Activated T-helper 1 cell treated with Interleukin-2 at 50 U/mL for 16 hours (primary cell): ENCODE measurements around the gene SENP5.

Experiments used
- DNase-seq: peaks from one replicate; pipeline ENCODE4 v3.0.0-alpha.2; 2020; ENCODE audit warnings: low read depth

Gene SENP5

GRCh38 chr3:196883361-196883760 lies 15.6 kb downstream of the SENP5 start:
- DNase-seq: no peak

- no peak for DNase-seq
Measured at GRCh38 chr3:196886144-196886543, 18.4 kb downstream of the SENP5 start.

GRCh38 chr3:196889844-196890708 lies 22.4 kb downstream of the SENP5 start:
- DNase-seq: no peak

- no peak for DNase-seq
Measured at GRCh38 chr3:196894557-196895295, 27.0 kb downstream of the SENP5 start.

- no peak for DNase-seq
Measured at GRCh38 chr3:196896229-196896628, 28.5 kb downstream of the SENP5 start.

GRCh38 chr3:196901768-196902167 lies 34.0 kb downstream of the SENP5 start:
- DNase-seq: no peak

- no peak for DNase-seq
Measured at GRCh38 chr3:196902296-196902695, 34.6 kb downstream of the SENP5 start.

GRCh38 chr3:196903740-196904139 lies 36.0 kb downstream of the SENP5 start:
- no peak for DNase-seq

GRCh38 chr3:196914866-196915265 lies 47.1 kb downstream of the SENP5 start:
- no peak for DNase-seq

- DNase-seq: no peak
Measured at GRCh38 chr3:196915375-196915774, 47.7 kb downstream of the SENP5 start.

- no peak for DNase-seq
Measured at GRCh38 chr3:196916221-196916620, 48.5 kb downstream of the SENP5 start.

GRCh38 chr3:196916995-196917394 lies 49.3 kb downstream of the SENP5 start:
- no peak for DNase-seq

- DNase-seq: no peak
Measured at GRCh38 chr3:196918968-196919367, 51.2 kb downstream of the SENP5 start.

GRCh38 chr3:196920733-196921132 lies 53.0 kb downstream of the SENP5 start:
- no peak for DNase-seq

GRCh38 chr3:196927571-196928453 lies 60.1 kb downstream of the SENP5 start:
- no peak for DNase-seq

- no peak for DNase-seq
Measured at GRCh38 chr3:196931157-196931556, 63.4 kb downstream of the SENP5 start.

GRCh38 chr3:196931828-196932587 lies 64.3 kb downstream of the SENP5 start:
- no peak for DNase-seq

GRCh38 chr3:196932600-196932999 lies 64.9 kb downstream of the SENP5 start:
- no peak for DNase-seq

GRCh38 chr3:196936288-196936687 lies 68.6 kb downstream of the SENP5 start:
- no peak for DNase-seq

- DNase-seq: no peak
Measured at GRCh38 chr3:196938124-196938523, 70.4 kb downstream of the SENP5 start.

- no peak for DNase-seq
Measured at GRCh38 chr3:196938576-196938975, 70.9 kb downstream of the SENP5 start.
